ENCODE measurements around the gene CHD9.

The CHD9 gene

GRCh38 chr16:53029971-53030370 lies 24.8 kb upstream of the CHD9 start:
- Histone ChIP-seq H3K27me3 (ENCODE audit: insufficient read depth, low read length) (no peaks in the 10 kb centered on the region; the same call in 1 of the 2 replicates), H3K27ac (ENCODE audit: low read depth, low read length, poor library complexity, severe bottlenecking) (no peak overlapping the region), H3F3A (ENCODE audit: insufficient read depth, low read length) (no peaks in the 10 kb centered on the region), H3K4me3 (ENCODE audit: low read depth, low read length, poor library complexity, severe bottlenecking) (no peak overlapping the region), H3K36me3 (ENCODE audit: insufficient read depth, low read length) (no peaks in the 10 kb centered on the region; the same call in 1 of the 2 replicates), H3K9ac (ENCODE audit: low read length) (no peak overlapping the region), H3K9me2 (ENCODE audit: low read depth, low read length) (no peaks in the 10 kb centered on the region), H2AFZ (ENCODE audit: low read length) (no peak overlapping the region), H4K20me1 (ENCODE audit: insufficient read depth, low read length) (no peaks in the 10 kb centered on the region), H3K9me3 (ENCODE audit: low read length) (0 out of 2 replicates have a peak, but pooled peaks cover 4% of the 10 kb centered on the region), H3K79me2 (ENCODE audit: insufficient read depth, low read length) (no peaks in the 10 kb centered on the region), H3K4me1 (ENCODE audit: insufficient read depth, low read length, severe bottlenecking) (no peaks in the 10 kb centered on the region), H3K4me2 (ENCODE audit: low read length) (no peak overlapping the region)
- no peak for TF ChIP-seq CTCF (IDR thresholded peaks at IDR 0.05; ENCODE audit: low read length)
- no peak for TF ChIP-seq EZH2 (IDR thresholded peaks at IDR 0.05; ENCODE audit: borderline replicate concordance, low read length)

GRCh38 chr16:53031323-53031942 lies 23.4 kb upstream of the CHD9 start:
- Histone ChIP-seq H3K27me3 (ENCODE audit: insufficient read depth, low read length) (no peaks in the 10 kb centered on the region; the same call in 1 of the 2 replicates), H3K9ac (ENCODE audit: low read length) (no peak overlapping the region), H3K4me1 (ENCODE audit: insufficient read depth, low read length, severe bottlenecking) (no peaks in the 10 kb centered on the region), H3F3A (ENCODE audit: insufficient read depth, low read length) (no peaks in the 10 kb centered on the region), H3K4me2 (ENCODE audit: low read length) (no peak overlapping the region), H3K36me3 (ENCODE audit: insufficient read depth, low read length) (no peaks in the 10 kb centered on the region; the same call in 1 of the 2 replicates), H3K79me2 (ENCODE audit: insufficient read depth, low read length) (no peaks in the 10 kb centered on the region), H4K20me1 (ENCODE audit: insufficient read depth, low read length) (no peaks in the 10 kb centered on the region), H3K27ac (ENCODE audit: low read depth, low read length, poor library complexity, severe bottlenecking) (no peak overlapping the region), H3K9me3 (ENCODE audit: low read length) (0 out of 2 replicates have a peak, but pooled peaks cover 4% of the 10 kb centered on the region), H2AFZ (ENCODE audit: low read length) (no peak overlapping the region), H3K9me2 (ENCODE audit: low read depth, low read length) (no peaks in the 10 kb centered on the region), H3K4me3 (ENCODE audit: low read depth, low read length, poor library complexity, severe bottlenecking) (no peak overlapping the region)
- TF ChIP-seq CTCF (IDR thresholded peaks at IDR 0.05; ENCODE audit: low read length) = no peak
- TF ChIP-seq EZH2 (IDR thresholded peaks at IDR 0.05; ENCODE audit: borderline replicate concordance, low read length) = no peak

GRCh38 chr16:53034306-53034705 lies 20.5 kb upstream of the CHD9 start:
- TF ChIP-seq CTCF (IDR thresholded peaks at IDR 0.05; ENCODE audit: low read length) (no peak), EZH2 (IDR thresholded peaks at IDR 0.05; ENCODE audit: borderline replicate concordance, low read length) (no peak)
- no peaks in the 10 kb centered on the region for H3F3A ChIP-seq (ENCODE audit: insufficient read depth, low read length)
- H3K79me2 ChIP-seq (ENCODE audit: insufficient read depth, low read length) = no peaks in the 10 kb centered on the region
- no peak overlapping the region for H2AFZ ChIP-seq (ENCODE audit: low read length)
- H3K4me2 ChIP-seq (ENCODE audit: low read length) = no peak overlapping the region
- no peaks in the 10 kb centered on the region; the same call in 1 of the 2 replicates for H3K36me3 ChIP-seq (ENCODE audit: insufficient read depth, low read length)
- 0 out of 2 replicates have a peak, but pooled peaks cover 4% of the 10 kb centered on the region for H3K9me3 ChIP-seq (ENCODE audit: low read length)
- H3K27me3 ChIP-seq (ENCODE audit: insufficient read depth, low read length) = no peaks in the 10 kb centered on the region; the same call in 1 of the 2 replicates
- no peak overlapping the region for H3K4me3 ChIP-seq (ENCODE audit: low read depth, low read length, poor library complexity, severe bottlenecking)
- no peak overlapping the region for H3K27ac ChIP-seq (ENCODE audit: low read depth, low read length, poor library complexity, severe bottlenecking)
- no peaks in the 10 kb centered on the region for H4K20me1 ChIP-seq (ENCODE audit: insufficient read depth, low read length)
- no peaks in the 10 kb centered on the region for H3K4me1 ChIP-seq (ENCODE audit: insufficient read depth, low read length, severe bottlenecking)
- no peaks in the 10 kb centered on the region for H3K9me2 ChIP-seq (ENCODE audit: low read depth, low read length)
- no peak overlapping the region for H3K9ac ChIP-seq (ENCODE audit: low read length)

Measured in OCI-LY1 (cell line).